C4-2B (cell line): ENCODE measurements around the gene FUCA2.

Experiments used
- CTCF ChIP-seq: fragments of 450-650 bp; conservative IDR thresholded peaks from 2 replicates; pipeline ENCODE4 v1.5.1; 2017; ENCODE audit warnings: mild to moderate bottlenecking
- ZFX ChIP-seq: fragments of 450-650 bp; IDR thresholded peaks from 2 replicates; pipeline ENCODE4 v1.6.1; 2017

DNA sequence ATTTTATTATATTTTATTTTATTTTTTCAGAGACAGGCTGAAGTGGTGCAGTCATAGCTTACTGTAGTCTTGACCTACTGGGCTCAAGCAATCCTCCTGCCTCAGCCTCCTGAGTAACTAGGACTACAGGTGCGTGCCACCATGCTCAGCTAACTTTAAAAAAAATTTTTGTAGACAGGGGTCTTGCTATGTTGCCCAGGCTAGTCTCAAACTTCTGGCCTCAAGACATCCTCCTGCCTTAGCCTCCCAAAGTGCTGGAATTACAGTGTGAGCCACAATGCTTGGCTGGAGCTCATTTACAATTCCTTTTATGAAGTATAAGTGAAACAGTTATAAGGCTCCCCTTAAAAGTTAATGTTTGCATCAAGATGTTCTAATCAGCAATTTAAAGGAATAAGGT lies 14.5 kb downstream of the FUCA2 start:
- TF ChIP-seq CTCF (no peak), ZFX (no peak)
